Measurements from ENCODE around the gene FILIP1L.

Gene FILIP1L

DNA sequence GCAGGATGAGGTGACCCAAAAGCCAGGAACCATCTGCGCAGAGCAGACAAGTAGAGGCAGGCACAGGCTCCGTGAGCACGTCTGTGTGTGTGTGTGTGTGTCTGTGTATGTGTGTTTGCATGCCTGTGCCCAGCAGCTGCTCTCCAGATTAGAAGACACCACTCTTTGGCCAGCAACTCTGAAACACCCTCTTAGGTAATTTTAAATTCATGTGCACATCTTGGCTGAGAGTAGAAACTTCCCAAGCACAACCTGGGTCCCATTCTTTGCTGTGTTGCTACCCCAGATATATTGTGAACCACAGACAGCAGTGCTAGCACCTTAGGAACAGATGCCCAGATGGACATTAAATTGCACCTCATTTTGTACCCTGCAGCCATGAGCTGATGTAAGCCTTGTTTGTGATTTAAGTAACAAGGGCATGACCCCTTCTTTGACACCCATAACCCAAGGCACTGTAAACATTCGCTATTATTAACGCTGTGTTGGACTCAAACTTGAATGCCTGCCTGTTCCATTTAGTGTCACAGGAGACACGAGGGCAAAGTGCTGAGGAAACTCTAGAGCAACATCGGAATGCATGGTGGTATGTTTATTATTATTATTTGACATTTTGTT is at the start of gene FILIP1L:
FILIP1L (minus strand) TSS at position 89 of the 618 bp plus-strand sequence.
- no peak for DNase-seq (ENCODE audit: low spot score)

DNA sequence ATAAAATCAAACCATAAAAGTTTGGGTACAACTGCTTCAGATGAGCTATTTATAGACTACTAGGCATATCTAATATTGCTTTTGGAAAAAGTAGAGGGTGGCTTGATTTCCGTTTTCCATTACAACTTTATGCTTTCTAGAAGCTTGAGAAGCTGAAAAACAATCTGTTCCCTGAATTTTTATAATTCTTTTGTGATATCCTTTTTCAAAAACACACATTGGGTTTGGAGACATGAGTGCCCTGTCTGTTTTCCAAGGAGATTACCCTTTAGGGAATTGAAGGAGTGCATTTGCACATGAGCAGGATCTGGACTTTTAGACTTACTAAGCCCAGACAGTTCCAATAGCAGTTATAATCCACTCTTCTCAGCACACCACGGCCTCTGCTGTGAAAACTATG is 49.5 kb upstream of the FILIP1L start:
- no peak for DNase-seq (ENCODE audit: low spot score)

DNA sequence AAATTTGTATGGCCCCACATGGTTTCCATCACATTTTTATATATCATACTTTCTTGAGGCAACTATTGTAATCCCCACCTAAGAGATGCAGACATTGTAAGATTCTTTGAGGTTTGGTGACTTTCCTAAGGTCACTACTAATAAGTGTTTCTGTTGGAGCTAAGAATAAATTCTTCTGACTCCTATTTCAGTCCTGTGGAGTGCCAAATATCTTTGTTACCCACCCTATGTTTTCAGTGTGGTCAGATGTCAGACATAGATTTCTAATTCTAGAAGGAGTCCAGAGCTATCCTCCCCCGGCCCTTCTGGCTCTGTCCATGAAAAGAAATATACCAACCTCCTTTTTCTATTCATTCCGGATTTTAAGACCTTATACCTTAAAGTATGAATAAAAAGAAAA is 46.2 kb upstream of the FILIP1L start:
- no peak for DNase-seq (ENCODE audit: low spot score)

DNA sequence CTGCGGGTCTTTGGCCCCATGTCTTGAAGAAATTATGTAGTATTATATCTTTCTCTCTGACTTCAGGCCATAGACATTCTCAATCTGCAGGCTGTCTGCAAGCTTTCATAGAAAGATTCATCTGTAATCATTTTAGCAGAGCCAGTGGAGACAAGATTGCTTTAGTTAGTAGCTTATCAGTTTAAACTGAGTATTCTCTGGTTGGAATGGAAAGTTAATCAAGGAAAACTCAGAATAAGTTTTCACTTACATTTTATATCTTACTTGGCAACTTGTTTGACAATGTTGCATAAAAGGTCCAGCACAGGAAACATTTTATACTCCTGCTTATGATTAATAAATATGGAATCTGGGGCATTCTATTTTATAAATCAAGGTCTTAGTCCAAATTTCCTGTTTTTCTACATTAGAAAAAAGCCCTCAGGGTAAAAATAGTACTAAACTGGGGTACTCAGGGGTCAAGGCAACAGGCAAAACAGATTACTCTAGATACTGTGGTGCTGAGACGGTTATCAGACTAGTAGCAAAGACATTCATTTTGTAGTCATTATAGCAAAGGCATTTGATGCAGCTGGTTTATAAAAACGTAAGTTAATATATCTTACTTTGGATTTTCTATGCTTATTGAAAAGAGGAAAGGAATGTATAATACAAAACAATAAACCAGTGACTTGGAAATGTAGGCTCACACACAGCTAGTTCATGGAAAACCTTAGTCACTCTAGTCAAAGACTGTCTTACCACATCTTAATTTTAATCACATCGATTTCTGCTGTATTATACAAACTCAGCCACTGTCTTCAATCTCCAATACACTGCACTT is 45.2 kb upstream of the FILIP1L start:
- DNase-seq (ENCODE audit: low spot score): peak; percentile 17

DNA sequence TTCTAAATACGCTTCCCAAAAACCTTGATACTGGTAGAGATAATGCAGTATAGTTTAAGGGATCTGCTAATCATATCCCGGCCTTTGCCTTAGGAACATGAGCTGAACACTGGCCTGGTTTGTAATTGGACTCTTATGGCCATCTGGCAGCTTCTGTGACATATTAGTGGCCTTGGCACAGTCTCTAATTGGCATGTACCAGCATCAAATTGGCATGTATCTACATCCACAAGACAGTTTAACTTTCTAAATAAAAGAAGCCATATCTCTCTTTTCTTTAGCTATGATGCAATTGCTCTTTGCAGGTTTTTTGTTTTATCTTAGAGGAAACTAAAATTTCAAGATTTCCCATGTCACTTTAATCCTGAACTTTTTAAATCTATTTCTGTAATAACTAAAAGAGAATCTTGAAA is 44.6 kb upstream of the FILIP1L start:
- DNase-seq (ENCODE audit: low spot score): no peak

DNA sequence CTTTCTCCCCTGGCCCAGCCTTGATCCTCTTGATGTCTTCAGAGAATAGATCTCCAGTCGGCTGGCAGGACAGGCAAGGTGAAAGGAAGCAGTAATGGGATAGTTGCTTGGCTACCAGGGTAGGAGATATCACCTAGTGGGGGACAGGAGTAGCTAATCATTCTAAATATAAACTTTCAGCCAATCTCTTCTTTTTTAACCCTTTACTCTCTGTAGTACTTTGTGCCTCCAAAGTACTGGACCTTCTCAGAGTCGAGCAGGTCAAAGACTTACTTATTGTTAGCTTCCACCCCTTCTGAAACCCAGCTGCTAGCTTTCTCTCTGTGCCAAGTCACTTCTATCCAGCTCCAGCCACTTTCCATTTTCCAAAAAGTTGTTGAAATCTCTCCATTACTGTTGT is 43.4 kb upstream of the FILIP1L start:
- DNase-seq (ENCODE audit: low spot score): no peak

DNA sequence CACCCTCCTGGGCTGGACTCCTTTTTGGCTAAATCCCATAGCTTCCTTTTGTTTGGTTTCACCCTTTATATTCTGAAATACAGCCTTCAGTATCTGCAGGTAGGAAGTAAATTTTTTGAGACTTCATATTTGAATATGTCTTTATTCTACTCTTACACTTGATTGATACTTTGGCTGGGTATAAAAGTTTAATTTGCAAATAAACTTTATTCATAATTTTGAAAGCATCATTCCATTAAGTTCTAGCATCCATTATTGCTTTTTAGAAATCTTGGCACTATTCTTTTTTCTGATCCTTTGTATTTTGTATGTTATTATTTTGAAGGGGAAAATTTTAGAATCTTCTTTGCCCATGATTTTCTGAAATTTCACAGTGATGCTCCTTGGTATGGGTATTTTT is 41.3 kb upstream of the FILIP1L start:
- DNase-seq (ENCODE audit: low spot score): no peak

DNA sequence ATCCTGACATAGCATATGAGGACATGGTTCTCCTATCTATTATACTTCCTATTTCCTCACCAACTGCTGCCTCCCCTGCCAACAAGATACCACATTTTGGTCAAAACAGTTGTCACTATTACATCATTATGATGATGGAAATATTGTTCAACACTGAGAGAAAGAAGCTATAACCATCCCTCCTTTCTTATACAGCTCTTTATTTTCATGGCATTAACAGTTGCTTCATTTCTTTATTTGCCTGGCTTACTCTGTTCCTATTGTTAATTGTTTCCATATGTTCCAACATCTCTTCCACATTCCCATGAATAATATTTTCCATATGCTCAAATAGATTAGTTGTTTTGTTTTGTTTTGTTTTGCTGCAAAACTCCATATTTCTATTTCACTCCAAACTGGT is 40.8 kb upstream of the FILIP1L start:
- DNase-seq (ENCODE audit: low spot score): no peak

DNA sequence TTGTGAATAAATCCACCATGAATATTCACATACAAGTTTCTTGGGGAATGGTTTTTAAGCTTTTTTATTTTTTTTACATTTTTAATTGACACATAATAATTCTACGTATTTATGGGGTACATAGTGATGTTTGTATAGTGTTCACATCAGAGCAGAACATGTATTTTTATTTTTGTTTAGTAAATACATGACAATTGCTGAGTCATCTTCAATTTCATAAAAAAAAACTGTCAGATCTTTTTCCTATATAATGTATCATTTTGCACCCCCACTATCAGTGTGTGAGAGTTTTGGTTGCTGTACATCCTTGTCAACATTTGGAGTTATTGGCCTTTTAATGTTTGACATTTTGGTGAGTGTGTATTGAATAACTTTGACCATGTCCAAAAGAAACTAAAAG is 39.9 kb upstream of the FILIP1L start:
- DNase-seq (ENCODE audit: low spot score): no peak

DNA sequence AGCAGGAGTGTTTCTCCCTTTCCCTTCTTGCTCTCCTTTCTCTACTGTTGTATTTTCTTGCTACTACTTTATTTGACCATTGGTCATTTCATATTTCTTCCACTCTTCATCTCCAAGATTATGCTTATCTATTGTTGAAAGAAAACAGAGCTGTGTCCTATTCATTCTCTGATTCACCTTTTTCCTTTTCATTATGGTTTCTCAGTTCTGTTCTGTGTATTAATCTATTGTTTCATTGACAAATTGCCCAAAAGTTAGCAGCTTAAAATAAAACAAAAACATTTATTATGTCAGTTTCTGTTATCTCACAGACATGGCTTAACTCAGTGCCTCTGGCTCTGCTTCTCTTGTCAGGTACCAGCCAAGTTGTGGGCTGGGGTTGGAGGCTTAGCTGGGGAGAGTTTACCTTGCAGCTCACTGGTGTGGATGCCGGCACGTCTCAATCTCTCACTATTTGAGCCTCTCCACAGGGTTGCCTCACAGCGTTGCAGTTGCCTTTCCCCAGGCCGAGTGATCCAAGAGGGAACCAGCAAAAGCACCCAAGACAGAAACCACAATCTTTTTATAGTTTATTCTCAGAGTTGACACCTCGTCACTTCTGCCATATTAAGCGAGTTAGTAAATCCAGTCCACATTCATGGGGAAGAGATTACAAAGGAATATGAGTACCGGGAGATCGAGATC is 36.9 kb upstream of the FILIP1L start:
- DNase-seq (ENCODE audit: low spot score): no peak

DNA sequence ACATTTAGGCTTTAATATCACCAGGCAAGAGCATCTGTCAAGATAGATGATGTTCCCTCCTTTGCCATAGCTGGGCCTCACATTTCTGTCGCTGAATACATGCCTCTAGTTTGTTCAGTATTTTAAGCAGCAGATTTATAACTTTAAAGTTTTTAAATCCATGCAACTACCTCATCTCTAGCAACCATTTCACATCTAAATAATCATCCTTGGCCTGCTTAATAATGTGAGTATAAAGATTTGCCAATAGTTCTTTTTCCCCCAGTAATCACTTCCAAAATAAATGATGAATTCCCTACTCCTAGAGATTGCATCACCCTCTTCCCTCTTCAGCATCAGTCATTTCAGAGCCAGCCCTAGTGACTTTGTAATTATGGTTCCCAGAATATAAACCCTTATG is 36.2 kb upstream of the FILIP1L start:
- DNase-seq (ENCODE audit: low spot score): peak; percentile 12

DNA sequence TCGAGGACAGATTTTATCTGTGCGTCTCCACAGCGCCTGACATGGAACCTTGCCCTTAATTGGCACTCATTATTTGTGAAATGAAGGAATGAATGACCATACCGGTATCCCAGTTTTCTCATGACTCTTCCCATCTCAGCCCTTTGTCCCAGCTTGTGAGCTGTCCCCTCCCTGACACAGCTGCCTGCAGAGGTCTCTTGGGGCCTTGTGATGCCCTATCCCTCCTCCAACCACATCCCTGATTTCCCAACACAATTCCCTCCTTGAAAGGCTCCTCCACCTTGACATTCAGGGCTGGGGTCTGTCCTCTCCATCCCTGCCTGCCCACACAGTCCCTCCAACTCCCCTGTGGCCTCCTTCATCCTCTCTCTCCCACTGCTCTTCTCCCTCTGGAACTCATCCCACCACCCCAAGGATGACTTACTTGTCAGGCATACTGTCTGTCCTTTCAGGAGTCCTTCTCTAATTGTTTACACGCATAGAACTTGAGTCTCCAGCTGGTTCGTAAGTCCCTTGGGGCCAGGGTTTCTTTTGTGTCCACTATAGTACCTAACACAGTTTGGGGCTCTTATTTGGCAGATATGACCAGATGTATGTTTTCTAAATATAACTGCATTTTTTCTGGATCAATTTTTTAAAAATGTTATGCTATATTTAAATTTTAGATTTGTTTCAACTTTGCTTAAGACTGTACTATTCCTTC is 35.6 kb upstream of the FILIP1L start:
- no peak for DNase-seq (ENCODE audit: low spot score)

DNA sequence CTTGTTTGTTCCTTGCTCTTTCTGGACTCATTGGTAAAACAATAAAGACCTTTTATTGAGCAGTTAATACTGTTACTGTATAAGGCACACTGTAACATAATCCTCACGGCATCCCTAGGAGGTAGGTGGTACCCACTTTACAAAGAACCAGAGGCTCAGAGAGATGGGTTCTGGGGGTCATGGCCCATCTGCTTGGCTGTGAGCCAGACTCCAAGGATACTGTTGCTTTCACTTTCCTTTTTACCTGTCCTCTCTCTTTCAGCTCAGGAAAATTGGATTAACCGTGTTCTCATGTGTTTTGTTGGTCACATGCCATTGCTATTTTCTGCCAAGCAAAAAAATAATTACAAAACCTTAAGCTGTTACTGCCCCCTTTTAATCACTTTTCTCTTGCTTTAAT is 34.8 kb upstream of the FILIP1L start:
- no peak for DNase-seq (ENCODE audit: low spot score)

DNA sequence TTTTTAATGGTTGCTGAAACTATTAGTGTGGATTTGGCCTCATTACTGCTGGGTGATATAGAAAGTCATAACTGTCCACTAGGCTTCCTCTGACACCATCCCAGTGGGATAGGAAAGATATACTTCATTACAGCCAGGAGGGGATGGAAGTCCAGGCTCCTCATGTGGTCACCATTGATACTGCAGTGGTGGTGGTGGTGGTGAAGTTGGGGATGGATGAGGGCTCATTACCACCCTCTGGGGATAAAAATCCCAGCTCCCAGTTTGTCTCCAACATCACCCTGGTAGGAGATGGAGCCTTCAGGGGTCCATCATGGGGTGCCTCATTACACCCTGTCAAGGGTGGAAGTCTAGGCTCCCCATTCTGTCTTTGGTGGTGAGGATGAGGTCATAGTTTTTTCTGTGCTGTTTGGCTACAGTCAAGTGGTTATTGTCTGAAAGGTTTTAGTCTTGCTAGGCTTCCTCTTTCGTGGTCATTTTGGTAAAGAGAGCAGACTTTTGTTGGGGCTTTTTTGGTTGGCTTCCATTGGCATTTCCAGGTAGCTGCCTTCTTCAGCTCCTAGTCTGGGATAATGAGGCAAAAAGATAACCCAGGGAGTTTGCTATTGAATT is 30.1 kb upstream of the FILIP1L start:
- DNase-seq (ENCODE audit: low spot score): no peak

DNA sequence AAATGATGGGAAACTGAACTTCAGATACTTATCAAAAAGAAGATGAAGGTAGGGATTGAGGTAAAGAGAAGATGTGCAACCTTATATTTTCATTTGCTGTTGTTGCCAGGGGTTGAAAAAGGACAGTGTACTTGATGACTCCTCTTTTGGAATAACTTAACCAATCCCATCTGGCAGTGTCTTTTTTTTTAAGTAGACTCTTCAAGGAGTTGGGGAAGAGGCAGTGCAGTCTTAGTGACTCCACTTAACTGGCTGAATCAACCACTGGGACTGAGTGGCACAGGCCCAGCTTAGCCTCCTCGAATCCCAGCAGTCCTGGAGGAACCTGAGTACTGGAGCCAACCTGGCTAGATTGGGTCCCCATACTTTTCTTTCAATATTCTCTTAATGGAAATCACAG is 27.3 kb upstream of the FILIP1L start:
- DNase-seq (ENCODE audit: low spot score): no peak

DNA sequence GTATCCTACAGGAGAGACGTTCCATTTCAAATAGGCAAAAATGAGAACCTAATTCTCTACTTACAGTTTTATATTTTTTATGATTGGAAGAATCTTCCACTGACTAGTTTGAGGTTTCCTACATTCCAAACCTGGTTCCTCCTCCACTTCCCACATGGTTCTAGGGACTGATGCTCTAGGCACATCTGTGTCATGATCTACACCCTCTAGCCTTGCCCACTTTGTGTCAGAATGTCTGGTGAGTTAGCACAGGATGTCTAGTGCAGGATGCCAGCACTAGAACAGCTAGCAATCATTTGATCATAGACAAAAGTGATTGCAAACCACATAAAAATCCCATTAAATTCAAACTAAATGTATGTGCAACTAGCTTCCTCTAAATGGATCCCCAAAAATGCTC is 26.7 kb upstream of the FILIP1L start:
- DNase-seq (ENCODE audit: low spot score): no peak

DNA sequence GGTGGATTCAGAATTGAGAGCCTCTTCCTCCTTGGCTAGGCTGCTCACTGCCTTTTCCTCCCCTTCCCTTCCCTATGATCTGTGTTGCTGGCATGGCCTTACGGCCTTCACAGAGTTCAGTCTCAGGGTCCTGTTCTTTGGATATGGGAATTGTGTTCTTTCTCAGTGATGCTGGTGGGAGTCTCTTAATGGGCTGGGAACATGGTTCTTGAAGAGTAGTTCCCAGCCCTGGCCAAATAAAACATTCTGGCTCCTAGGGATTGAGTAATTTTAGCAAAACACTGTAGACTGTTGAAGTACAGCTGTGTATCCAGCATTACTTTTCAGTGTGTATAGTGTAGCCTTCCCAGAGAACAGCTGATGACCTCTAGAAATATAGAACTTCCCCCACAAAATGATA is 22.6 kb upstream of the FILIP1L start:
- DNase-seq (ENCODE audit: low spot score): no peak

DNA sequence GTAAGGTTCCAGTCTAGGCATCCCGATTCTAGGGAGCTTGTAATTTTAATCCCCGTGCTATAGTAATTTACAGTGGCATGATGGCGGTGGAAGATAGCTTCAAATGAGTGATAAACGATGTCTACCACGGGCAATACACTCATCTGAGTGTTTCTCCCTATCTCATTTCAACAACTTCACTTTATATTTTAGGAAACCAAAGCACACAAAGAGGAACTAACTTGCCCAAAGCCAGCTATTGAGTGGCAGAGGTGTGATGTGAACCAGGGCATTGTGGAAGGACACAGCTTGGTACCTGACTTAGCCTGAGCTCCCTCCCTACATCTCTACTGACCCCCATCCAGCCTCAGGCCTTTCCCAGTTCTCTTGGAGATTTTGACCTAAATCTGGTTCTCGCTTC is 16.9 kb upstream of the FILIP1L start:
- no peak for DNase-seq (ENCODE audit: low spot score)

DNA sequence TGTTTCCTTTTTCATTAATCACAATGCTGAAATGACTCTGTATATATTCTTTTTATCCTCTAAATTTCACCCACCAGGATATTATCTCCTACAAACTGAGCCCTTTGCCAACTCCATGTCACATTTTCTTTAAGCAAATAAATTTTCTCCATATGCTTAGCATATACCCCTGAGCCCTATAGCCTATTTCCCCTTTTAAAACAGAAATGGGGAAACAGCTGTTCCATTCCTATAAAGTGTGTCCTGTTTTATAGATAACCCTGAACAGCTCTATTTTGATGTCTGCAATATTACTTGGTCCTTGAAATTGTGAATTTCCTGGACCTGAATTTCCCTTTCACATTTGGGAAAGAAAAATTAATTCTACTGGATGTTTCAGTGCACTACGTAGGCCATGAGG is 15.6 kb upstream of the FILIP1L start:
- DNase-seq (ENCODE audit: low spot score): no peak

DNA sequence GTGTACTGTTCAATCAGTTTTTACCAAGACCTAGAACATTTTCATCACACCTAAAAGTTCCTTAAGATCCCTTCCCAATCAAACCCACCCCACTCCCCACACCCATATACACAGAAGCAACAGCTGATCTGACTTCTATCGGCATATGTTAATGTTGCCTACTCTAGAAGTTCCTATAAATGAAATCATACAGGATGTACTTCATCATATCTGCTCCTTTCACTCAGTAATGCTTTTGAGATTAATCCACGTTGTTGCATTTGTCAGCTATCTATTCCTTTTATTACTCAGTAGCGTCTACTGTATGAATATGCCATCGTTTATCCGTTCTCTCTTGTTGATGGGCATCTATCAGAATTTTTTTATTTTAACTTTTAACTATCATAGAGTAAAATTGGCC is 14.3 kb upstream of the FILIP1L start:
- DNase-seq (ENCODE audit: low spot score): no peak

DNA sequence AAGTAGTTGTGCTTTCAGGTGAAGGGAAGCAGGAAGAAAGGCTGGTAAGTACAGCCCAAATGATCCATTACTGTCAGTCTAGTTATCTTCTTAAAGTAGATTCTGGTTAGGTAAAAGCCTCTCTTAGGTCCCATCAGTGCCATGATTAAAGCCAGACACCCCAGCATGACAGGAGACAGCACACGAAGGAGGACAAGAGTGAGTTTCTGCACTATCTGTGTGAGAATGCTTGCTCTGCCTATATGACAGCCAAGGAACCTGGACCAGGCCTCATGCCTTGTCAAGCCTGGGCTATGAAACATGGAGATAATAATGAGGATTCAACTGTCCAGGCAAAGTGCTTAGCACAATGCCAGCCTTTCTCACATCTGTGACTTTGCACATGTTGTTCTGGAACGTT is 13.5 kb upstream of the FILIP1L start:
- no peak for DNase-seq (ENCODE audit: low spot score)

All from hepatic stellate cell (primary cell).